HG02943 (cell line): ENCODE measurements around the gene ARPC3.
"Not testable (repeated sequence)": the region's sequence is repeated elsewhere in the genome, so short reads cannot be mapped to it uniquely, and the experiment has no call there.

ENCODE experiments used
- ATAC-seq: cut with Tn5 transposase; IDR thresholded peaks from one replicate; pipeline ENCODE4 v1.9.1; 2021; ENCODE audit warnings: mild to moderate bottlenecking, low read depth, moderate library complexity; ENCODE audit not compliant: unreplicated experiment

ARPC3 gene

GRCh38 chr12:110420644-110421043 is 29.5 kb downstream of the ARPC3 start:
- ATAC-seq: not testable (repeated sequence)

DNA sequence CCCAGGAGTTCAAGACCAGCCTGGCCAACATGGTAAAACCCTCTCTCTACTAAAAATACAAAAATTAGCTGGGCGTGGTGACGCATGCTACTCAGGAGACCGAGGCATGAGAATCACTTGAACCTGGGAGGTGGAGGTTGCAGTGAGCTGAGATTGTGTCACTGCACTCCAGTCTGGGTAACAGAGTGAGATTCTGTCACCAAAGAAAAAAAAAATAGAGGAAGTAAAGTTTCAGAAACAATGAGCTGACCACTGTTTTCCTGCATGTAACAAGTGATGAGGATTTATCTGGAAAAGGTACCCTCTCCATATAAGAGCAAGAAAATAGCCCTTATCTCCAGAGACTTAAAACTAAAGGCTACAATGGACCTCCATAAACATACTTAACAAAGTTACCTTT is 33.0 kb downstream of the ARPC3 start:
- not testable (repeated sequence) for ATAC-seq

DNA sequence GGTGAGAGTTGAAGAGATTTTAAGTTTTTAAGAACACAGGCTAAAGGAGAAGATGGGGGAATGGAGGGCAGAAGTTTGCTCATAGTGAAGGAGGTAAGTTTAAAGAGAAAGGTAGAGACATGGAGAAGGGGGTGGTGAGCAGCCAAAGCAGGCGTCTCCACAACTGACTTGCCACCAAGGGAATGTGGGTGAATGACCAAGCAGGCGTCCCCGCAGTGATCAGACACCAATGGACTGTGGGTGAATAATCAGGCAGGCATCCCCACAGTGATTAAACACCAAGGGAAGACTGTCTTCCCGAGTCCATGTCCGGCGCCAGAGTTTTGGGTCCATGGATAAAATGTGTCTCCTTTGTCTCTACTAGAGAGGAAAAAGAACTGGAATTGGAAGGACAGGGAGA is 40.1 kb downstream of the ARPC3 start:
- ATAC-seq: not testable (repeated sequence)

DNA sequence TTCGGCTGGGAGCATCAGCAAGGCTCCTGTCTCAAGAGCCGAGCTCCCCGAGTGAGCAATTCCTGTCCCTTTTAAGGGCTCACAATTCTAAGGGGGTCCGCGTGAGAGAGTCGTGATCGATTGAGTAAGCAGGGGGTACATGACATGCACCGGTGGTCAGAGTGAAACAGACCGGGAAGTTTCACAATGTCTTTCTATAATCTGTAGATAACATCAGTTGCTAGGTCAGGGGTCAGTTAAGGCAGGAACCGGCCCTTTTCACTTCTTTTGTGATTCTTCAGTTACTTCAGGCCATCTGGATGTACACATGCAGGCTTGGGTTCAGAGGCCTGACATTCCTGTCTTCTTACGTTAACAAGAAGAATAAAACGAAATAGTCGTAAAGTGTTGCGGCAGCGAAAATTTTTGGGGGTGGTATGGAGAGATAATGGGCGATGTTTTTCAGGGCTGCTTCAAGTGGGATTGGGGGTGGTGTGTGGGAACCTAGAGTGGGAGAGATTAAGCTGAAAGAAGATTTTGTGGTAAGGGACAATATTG is 44.9 kb downstream of the ARPC3 start:
- not testable (repeated sequence) for ATAC-seq

DNA sequence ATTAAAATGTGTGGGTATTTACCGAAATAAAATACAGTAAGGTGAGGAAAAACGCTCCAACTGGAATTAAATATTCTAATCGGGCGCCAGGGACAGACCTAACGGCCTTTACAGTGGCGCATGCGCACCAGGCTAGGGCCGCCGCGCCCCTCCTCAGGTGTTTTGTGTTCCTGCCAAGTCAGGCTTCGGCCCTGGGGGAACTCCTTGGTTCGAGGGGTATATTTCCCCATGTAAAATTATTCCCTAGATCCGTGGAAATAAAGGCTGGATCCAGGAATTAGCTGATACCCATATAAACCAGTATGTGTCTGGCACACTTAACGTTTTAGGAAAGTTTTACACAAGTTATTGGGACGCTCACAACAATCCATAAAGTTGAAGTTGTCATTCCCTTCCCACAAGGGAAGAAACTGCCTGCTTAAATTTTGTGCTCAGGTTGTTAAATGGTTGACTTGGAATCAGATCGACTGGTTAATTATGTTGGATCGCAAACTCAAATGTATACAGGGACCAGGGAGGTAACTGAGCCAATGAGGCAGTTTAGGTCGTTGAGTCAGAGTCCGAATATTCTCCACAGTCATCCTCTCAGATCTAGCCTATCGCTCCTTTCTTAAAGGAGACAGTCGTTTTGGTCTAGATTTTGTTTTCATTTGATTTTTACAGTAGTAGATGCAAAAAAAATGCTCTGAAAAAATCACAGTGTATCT is 46.0 kb downstream of the ARPC3 start:
- ATAC-seq: no peak

DNA sequence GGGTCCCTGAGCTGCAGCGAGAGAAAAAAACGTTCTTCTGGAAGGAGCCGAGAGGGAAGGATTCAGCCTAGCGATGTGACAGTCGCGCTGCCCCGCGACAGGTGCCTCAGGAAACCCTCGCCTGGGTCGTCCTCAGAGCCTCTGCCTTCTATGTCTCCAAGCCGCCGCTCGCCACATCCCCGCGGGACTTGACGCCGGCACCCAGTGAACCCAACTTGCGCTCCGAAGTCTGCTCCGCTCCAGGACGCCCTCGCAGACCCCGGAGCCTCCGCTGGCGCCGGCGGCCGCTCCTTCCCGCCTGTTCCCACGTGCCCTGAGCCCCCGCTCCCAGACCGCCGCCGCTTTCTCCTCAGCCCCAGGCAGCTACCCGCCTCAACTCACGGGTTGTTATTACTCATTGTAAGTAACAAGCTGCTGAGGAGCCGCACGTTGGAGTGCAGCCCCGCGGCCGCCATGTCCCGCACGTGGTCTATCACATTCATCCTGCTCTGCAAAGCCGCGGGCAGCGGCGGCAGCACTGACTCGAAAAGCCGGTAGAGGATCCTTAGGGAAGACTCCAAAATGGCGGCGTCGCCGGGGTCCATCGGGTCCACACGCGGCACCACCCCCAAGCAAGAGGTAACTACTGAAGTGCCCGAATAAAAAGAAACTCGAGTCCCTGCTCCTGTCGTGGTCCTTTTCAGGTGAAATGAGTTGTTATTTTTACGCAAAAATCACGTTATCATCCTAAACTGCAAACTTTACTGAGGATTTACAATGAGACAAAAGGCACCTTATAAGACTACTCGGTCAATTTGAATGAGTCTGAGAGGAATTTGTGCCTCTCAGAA is 46.8 kb downstream of the ARPC3 start, which contains the start of gene ANAPC7:
ANAPC7 (minus strand) TSS at position 563 of the 830 bp plus-strand sequence; CDS start at position 482, 81 bp downstream.
- ATAC-seq: no peak
